Liver (tissue), 9 donors: ENCODE measurements around the gene CFTR. TPM values are rescaled to one million over a fixed set of nuclear protein-coding genes. Genes with fewer than 3 reads are reported as not detected.

ENCODE experiments used
- DNase-seq: peaks from one replicate; pipeline ENCODE4 v3.0.0-alpha.2; 2017; ENCODE audit warnings: low spot score
- H3K27ac ChIP-seq, 2 donors: one replicate each; pipeline ENCODE4 v1.7.0; 2013; ENCODE audit warnings: inconsistent platforms in 2 of 2, low read length in 2 of 2, control low read depth in 1 of 2, low read depth in 1 of 2, mild to moderate bottlenecking in 1 of 2
- H3K27me3 ChIP-seq, 4 donors: one replicate each; pipeline versions ENCODE4 v1.6.1 to v1.7.0; 2013; ENCODE audit warnings: low read length in 3 of 4, inconsistent platforms in 1 of 4, mild to moderate bottlenecking in 1 of 4, moderate library complexity in 1 of 4; ENCODE audit not compliant: control insufficient read depth in 4 of 4, insufficient read depth in 4 of 4
- H3K36me3 ChIP-seq, 4 donors: one replicate each; pipeline versions ENCODE4 v1.6.1 to v1.7.0; 2013; ENCODE audit warnings: low read length in 3 of 4, mild to moderate bottlenecking in 3 of 4, low read depth in 1 of 4, moderate library complexity in 1 of 4; ENCODE audit not compliant: control insufficient read depth in 4 of 4, insufficient read depth in 3 of 4
- H3K4me1 ChIP-seq, 4 donors: one replicate each; pipeline versions ENCODE4 v1.6.1 to v1.7.0; 2013; ENCODE audit warnings: low read length in 3 of 4, mild to moderate bottlenecking in 3 of 4, moderate library complexity in 1 of 4; ENCODE audit not compliant: control insufficient read depth in 4 of 4, insufficient read depth in 4 of 4
- H3K4me3 ChIP-seq, 3 donors: one replicate each; pipeline versions ENCODE4 v1.6.1 to v1.7.0; 2013; ENCODE audit warnings: low read length in 3 of 3, control low read depth in 1 of 3, low read depth in 1 of 3, mild to moderate bottlenecking in 1 of 3
- H3K9ac ChIP-seq, 2 donors: one replicate each; pipeline ENCODE4 v1.7.0; 2013; ENCODE audit warnings: low read length in 2 of 2, mild to moderate bottlenecking in 2 of 2, moderate library complexity in 2 of 2, control low read depth in 1 of 2, low read depth in 1 of 2
- H3K9me3 ChIP-seq, 4 donors: one replicate each; pipeline versions ENCODE4 v1.6.1 to v1.7.0; 2013; ENCODE audit warnings: low read length in 3 of 4; ENCODE audit not compliant: control insufficient read depth in 4 of 4
- ATF3 ChIP-seq: IDR thresholded peaks from 2 replicates; pipeline ENCODE4 v1.6.1; 2016; ENCODE audit warnings: antibody characterized with exemption
- EGR1 ChIP-seq, 2 donors: IDR thresholded peaks; 2 replicates each; pipeline ENCODE4 v1.6.1; 2016 to 2018; ENCODE audit warnings: antibody characterized with exemption in 2 of 2, low read depth in 2 of 2
- FOXA1 ChIP-seq: IDR thresholded peaks from 2 replicates; pipeline ENCODE4 v1.6.1; 2016; ENCODE audit warnings: antibody characterized with exemption
- FOXA2 ChIP-seq: IDR thresholded peaks from 2 replicates; pipeline ENCODE4 v1.6.1; 2016; ENCODE audit warnings: antibody characterized with exemption
- GABPA ChIP-seq, 2 donors: IDR thresholded peaks in 1 of 2; conservative IDR thresholded peaks in 1 of 2; 2 replicates each; pipeline ENCODE4 v1.6.1; 2016; ENCODE audit warnings: antibody characterized with exemption in 2 of 2, mild to moderate bottlenecking in 1 of 2, moderate library complexity in 1 of 2
- HNF4A ChIP-seq, 2 donors: conservative IDR thresholded peaks; 2 replicates each; pipeline ENCODE4 v1.6.1; 2016; ENCODE audit warnings: antibody characterized with exemption in 2 of 2, mild to moderate bottlenecking in 2 of 2
- HNF4G ChIP-seq: IDR thresholded peaks from 2 replicates; pipeline ENCODE4 v1.6.1; 2016; ENCODE audit warnings: antibody characterized with exemption
- JUND ChIP-seq, 2 donors: IDR thresholded peaks; 2 replicates each; pipeline ENCODE4 v1.6.1; 2016; ENCODE audit warnings: antibody characterized with exemption in 2 of 2
- NR2F2 ChIP-seq: IDR thresholded peaks from 2 replicates; pipeline ENCODE4 v1.6.1; 2016; ENCODE audit warnings: antibody characterized with exemption
- RAD21 ChIP-seq, 2 donors: IDR thresholded peaks; 2 replicates each; pipeline ENCODE4 v1.6.1; 2016; ENCODE audit warnings: antibody characterized with exemption in 2 of 2, mild to moderate bottlenecking in 2 of 2
- REST ChIP-seq: IDR thresholded peaks from 2 replicates; pipeline ENCODE4 v1.6.1; 2016; ENCODE audit warnings: antibody characterized with exemption, mild to moderate bottlenecking
- RXRA ChIP-seq, 2 donors: IDR thresholded peaks; 2 replicates each; pipeline ENCODE4 v1.6.1; 2017 to 2018; ENCODE audit warnings: antibody characterized with exemption in 2 of 2, mild to moderate bottlenecking in 1 of 2
- SP1 ChIP-seq: IDR thresholded peaks from 2 replicates; pipeline ENCODE4 v1.6.1; 2018; ENCODE audit warnings: antibody characterized with exemption, mild to moderate bottlenecking
- TAF1 ChIP-seq: conservative IDR thresholded peaks from 2 replicates; pipeline ENCODE4 v1.6.1; 2016; ENCODE audit warnings: antibody characterized with exemption, mild to moderate bottlenecking
- YY1 ChIP-seq: IDR thresholded peaks from 2 replicates; pipeline ENCODE4 v1.6.1; 2016; ENCODE audit warnings: antibody characterized with exemption, mild to moderate bottlenecking
- ZBTB33 ChIP-seq: IDR thresholded peaks from 2 replicates; pipeline ENCODE4 v1.6.1; 2016; ENCODE audit warnings: antibody characterized with exemption
- WGBS: extraction: QIAGEN DNeasy Blood & Tissue Kit; methylation state at CpG from one replicate; pipeline ENCODE4 v1.1.7; 2013; 5-methylcytosine and 5-hydroxymethylcytosine counted together
- polyA plus RNA-seq, 2 donors: library from polyadenylated mRNA; stranded (reverse) in 1 of 2; unstranded in 1 of 2; fragments of 200-250 nt in 1 of 2; fragments of >200 nt in 1 of 2; fragmentation: Nextera tagmentation in 1 of 2; extraction: Ambion mirVana in 1 of 2; gene quantifications; one replicate each; pipeline versions ENCODE4 v1.2.1 to v1.2.3, GENCODE V29; 2013 to 2015
- total RNA-seq, 2 donors: library from RNA; depleted of rRNA; stranded (reverse); fragments of >200 nt; gene quantifications; one replicate each; pipeline ENCODE4 v1.2.3, GENCODE V29; 2014
- donor health status: healthy.
- donor health status: healthy.
- donor health status: healthy.
- donor health status: healthy.
- donor health status: healthy.

The CFTR gene
- total and polyA plus RNA-seq, 4 donors, result 0.75 to 10.5 (median 1.3) TPM

- Histone ChIP-seq H3K36me3 (no peaks in the 10 kb centered on the region), H3K27ac (no peak overlapping the region), H3K9ac (no peak overlapping the region), H3K4me3 (no peak overlapping the region), H3K27me3 (no peaks in the 10 kb centered on the region), H3K9me3 (no peaks in the 10 kb centered on the region), H3K4me1 (no peaks in the 10 kb centered on the region)
- DNase-seq, result no peak
- TF ChIP-seq HNF4G (no peak), TAF1 (no peak), EGR1 (IDR thresholded peaks at IDR 0.05; ENCODE audit: low read depth in 2 of 2) (no peak), SP1 (no peak), YY1 (no peak), RAD21 (IDR thresholded peaks at IDR 0.05) (no peak), RXRA (IDR thresholded peaks at IDR 0.05) (no peak), FOXA1 (no peak), NR2F2 (no peak), HNF4A (conservative IDR thresholded peaks at IDR 0.05) (no peak), GABPA (IDR thresholded peaks at IDR 0.05 in 1 of 2, conservative IDR thresholded peaks at IDR 0.05 in 1 of 2) (no peak), REST (no peak)
- 85% methylated on average over 2 of the region's 2 CpGs for WGBS
Observed at GRCh38 chr7:117639966-117640365, 160.1 kb downstream of the CFTR start.

GRCh38 chr7:117640465-117640864, 160.6 kb downstream of the CFTR start:
- H3K9me3 ChIP-seq, result no peaks in the 10 kb centered on the region
- DNase-seq, result no peak
- TF ChIP-seq ZBTB33, result no peak
- TF ChIP-seq HNF4A (conservative IDR thresholded peaks at IDR 0.05), result no peak
- TF ChIP-seq GABPA (IDR thresholded peaks at IDR 0.05 in 1 of 2, conservative IDR thresholded peaks at IDR 0.05 in 1 of 2), result no peak
- no peak for TF ChIP-seq FOXA2
- no peak for TF ChIP-seq REST
- no peak for TF ChIP-seq RXRA (IDR thresholded peaks at IDR 0.05)
- TF ChIP-seq FOXA1, result no peak
- TF ChIP-seq JUND (IDR thresholded peaks at IDR 0.05), result no peak
- no peak for TF ChIP-seq EGR1 (IDR thresholded peaks at IDR 0.05; ENCODE audit: low read depth in 2 of 2)
- TF ChIP-seq ATF3, result no peak
- TF ChIP-seq HNF4G, result no peak
- TF ChIP-seq SP1, result no peak
- no peaks in the 10 kb centered on the region for H3K27me3 ChIP-seq
- no peaks in the 10 kb centered on the region for H3K36me3 ChIP-seq
- H3K4me3 ChIP-seq, result no peak overlapping the region
- H3K9ac ChIP-seq, result no peak overlapping the region
- no peaks in the 10 kb centered on the region for H3K4me1 ChIP-seq
- H3K27ac ChIP-seq, result no peak overlapping the region
